ENCODE measurements around the gene ZNF227.
"Not testable (repeated sequence)": the region's sequence is repeated elsewhere in the genome, so short reads cannot be mapped to it uniquely, and the experiment has no call there.

The ZNF227 gene

DNA sequence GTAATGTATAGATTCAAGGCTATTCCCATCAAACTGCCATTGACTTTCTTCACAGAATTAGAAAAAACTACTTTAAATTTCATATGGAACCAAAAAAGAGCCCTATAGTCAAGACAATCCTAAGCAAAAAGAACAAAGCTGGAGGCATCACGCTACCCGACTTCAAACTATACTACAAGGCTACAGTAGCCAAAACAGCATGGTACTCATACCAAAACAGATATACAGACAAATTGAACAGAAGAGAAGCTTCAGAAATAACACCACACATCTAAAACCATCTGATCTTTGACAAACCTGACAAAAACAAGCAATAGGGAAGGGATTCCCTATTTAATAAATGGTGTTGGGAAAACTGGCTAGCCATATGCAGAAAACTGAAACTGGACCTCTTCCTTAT is 40.0 kb downstream of the ZNF227 start:
- not testable (repeated sequence) for DNase-seq (ENCODE audit: low read depth)

DNA sequence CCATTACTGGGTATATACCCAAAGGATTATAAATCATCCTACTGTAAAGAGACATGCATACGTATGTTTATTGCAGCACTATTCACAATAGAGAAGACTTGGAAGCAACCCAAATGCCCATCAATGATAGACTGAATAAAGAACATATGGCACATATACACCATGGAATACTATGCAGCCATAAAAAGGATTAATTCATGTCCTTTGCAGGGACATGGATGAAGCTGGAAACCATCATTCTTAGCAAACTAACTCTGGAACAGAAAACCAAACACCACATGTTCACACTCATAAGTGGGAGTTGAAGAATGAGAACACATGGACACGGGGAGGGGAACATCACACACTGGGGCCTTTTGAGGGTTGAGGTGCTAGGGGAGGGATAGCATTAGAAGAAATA is 41.1 kb downstream of the ZNF227 start:
- DNase-seq (ENCODE audit: low read depth): not testable (repeated sequence)

DNA sequence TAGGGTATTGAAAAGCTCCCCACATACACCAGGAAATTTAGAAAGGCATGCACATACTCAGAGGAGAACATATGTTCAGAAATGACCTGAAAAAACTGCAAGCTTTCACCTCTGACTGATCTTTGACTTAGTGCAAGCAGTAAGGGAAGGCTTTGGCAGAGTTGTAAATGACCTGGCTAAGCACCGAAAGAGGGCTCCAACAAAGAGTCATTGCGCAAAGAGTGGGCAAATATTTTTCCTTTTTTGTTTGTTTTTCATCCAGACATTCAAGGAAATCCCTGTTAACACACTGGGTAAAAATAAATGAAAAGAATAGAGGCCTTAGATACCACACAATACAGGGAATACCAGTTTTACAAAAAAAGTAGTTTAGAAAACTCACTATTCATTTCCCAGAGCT is 42.2 kb downstream of the ZNF227 start:
- no peak for DNase-seq (ENCODE audit: low read depth)

DNA sequence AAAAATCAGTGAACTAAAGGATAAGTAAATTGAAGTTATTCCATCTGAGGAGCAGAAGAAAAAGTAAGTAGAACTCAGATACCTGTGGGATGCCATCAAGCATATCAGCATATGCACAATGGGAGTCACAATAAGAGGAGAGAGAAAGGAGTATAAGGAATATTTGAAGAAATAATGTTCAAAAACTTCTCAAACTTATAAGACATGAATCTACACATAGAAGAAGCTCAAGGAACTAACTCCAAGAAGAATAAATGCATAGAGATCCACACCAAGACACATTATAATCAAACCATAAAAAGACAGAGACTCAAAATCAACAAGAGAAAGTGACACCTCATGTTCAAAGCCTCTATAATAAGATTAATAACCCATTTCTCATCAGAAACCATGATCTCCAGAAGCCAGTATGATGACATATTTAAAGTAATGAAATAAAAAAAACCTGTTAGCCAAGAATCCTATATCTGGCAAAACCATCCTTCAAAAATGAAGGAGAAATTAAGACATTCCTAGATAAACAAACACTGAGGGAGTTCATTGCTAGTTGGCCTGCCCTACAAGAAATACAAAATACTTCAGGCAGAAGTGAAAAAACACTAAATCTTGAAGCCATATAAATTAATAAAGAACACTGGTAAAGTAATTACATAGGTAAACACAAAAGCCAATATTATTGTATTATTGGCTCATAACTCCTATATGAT is 43.5 kb downstream of the ZNF227 start:
- DNase-seq (ENCODE audit: low read depth): no peak

DNA sequence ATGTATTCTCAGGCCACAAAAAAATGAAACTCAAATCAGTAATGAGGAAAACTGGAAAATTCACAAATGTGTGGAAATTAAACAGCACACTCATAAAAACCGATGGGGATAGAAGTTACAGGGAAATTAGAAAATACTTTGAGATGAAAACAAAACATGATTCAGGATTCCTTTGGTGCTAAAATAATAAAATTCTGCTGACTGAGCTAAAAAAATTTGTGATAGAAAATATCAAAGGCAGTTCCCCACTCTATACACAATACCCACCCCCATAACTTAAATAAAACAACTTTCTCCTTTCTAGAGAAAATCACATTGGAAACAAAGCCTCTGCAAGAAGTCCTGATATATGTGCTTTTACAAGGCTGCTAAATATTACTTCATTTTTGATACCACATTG is 45.8 kb downstream of the ZNF227 start:
- DNase-seq (ENCODE audit: low read depth): no peak

DNA sequence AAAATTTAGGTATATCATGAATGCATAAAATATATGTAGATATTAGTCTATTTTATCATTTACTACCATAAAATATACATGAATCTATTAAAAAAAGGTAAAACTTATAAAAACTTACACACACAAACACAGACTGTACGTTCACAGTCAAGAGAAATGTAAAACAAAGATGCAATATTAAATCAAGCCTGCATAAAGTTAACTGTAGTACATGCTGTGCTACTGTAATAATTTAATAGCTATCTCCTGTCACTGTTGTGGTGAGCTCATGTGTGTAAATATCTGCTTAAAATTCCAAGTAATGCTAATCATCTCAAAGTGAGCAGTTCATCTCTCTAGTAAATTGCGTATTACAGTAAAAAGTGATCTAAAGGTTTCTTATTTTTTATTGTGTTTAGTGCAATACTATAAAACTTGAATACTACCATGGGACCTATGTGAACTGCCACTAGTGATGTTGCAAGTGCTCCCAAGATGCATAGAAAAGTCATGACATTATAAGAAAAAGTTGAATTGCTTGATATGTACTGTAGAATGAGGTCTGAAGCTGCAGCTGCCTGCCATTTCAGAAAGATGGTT is 46.6 kb downstream of the ZNF227 start:
- DNase-seq (ENCODE audit: low read depth): no peak

DNA sequence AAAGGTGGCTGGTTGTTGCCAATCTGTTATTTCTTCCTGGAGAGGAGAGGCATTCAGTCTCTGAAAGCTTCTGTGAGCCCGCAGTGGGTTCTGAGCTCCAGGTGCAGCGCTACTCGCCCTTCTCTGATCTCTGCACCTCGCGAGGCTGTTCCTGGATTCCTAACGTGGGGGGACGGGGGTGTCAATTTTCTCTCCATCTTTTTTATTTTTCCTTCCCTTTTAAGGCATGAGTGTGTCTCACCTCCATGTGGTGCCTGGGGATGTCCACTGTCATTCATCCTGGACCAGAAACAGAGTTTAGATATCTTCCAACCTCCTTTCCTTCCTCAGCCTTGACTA is 48.0 kb downstream of the ZNF227 start:
- no peak for DNase-seq (ENCODE audit: low read depth)

DNA sequence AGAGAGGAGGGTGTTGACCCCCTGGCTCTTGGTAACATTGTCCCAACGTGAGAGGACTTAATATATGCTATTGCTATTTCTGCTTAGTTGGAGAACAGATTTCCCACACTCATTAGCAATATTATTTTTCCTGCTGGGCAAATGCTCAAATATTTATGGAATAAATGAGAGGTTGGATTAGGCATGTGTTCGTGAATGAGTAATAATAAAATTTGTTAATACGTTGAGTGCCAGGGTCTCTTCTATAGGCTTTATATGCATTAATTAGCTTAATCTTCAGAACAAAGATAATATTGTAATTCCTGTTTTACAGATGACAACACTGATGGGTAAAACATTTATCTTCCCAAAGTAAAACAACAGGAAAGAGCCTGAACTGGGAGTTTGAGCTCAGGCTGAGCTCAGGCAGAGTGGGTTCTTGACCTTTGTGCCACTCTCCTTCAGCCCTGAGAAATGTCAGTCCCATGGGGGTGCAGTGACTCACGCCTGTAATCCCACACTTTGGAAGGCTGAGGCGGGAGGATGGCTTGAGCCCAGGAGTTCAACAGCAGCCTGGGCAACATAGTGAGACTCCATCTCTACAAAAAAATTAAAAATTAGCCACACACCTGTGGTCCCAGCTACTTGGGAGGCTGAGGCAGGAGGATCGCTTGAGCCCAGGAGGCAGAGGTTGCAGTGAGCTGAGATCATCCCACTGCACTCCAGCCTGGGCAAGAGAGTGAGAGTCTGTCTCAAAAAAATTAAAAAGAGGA is 48.5 kb downstream of the ZNF227 start:
- DNase-seq (ENCODE audit: low read depth): no peak

DNA sequence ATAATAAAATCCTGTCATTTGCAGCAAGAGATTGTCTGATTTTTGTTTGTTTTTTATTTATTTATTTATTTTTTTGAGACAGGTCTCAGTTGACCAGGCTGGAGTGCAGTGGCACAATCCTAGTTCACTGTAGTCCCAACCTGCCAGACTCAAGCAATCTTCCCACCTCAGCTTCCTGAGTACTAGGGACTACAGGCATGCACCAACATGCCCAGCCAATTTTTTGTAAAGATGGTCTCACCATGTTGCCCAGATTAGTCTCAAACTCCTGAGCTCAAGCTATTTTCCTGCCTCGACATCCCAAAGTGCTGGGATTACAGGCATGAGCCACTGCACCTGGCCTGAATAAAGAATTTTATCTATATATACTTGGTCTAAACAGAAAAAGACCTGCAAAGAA is 65.0 kb downstream of the ZNF227 start:
- no peak for DNase-seq (ENCODE audit: low read depth)

DNA sequence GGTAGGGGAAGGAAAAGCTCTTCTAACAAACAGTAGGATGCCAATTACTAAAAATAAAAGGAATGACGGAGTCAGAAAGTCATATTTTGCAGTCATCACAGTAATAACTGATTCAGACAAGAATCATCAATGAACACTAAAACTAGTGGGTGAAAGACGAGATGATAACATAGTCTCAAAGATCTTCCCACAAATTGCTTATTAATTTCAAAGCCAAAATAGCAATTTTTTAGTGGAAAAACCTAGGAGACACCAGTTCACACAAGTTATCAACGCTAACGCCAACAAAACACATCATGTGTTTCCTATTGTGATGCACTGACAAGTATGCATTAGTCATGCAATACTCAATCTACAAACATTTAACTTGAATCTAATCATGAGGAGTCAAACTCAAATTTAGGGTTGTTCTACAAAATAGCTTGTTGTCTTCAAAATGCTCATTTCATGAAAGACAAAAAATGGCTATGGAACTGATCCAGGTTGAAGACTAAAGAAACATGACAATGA is 65.9 kb downstream of the ZNF227 start:
- DNase-seq (ENCODE audit: low read depth): no peak

DNA sequence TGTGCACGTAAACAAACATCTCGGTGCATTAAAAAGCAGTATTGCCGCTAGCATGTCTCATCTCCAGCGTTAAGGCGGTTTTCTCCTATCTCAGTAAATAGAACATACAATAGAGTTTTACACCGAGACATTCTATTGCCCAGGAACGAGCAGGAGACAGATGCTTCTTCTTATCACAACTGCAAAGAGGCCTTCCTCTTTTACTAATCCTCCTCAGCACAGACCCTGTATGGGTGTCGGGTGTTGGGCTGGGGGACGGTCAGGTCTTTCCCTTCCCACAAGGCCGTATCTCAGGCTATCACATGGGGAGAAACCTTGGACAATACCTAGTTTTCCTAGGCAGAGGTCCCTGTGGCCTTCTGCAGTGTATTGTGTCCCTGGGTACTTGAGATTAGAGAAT is 68.6 kb downstream of the ZNF227 start:
- DNase-seq (ENCODE audit: low read depth): peak; percentile 71

DNA sequence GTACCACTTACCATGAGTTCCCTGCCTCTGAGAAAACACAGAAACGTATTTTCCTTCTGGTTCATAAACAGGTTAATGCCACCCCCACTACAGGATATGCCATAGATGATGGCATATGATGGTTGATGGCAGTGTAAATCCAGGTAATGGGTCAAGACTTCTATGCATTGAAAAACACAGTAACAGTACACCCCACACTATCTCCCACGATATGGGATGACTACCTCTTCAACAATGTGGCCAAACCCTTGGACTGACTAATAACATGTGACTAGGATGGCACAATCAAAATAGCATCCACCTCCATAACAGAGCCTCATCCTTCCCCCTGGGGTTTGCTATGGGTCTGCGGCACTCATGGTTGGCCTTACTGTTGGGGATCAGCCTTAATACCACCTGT is 70.5 kb downstream of the ZNF227 start:
- DNase-seq (ENCODE audit: low read depth): no peak

DNA sequence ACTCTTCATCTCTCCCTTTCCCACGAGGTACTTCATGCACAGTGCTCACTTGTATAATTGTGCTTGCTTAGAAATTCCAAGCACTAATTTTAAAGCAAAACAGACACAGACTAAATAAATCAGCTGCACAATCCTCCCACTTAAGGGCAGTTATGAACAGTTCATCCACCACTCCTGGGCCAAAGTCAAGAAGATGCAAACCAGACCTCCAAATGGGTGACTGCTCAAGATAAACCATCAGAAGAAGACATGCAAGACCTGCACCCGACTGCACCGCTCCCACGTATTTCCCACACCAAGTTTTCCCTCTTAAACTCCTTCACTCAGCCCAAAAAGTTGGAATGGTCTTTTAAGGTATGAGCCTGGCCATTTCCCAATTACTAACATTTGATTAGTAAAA is 72.6 kb downstream of the ZNF227 start:
- no peak for DNase-seq (ENCODE audit: low read depth)
